ENCODE measurements around the gene TULP4.
"Not testable (repeated sequence)": the region's sequence is repeated elsewhere in the genome, so short reads cannot be mapped to it uniquely, and the experiment has no call there.

The TULP4 gene

DNA sequence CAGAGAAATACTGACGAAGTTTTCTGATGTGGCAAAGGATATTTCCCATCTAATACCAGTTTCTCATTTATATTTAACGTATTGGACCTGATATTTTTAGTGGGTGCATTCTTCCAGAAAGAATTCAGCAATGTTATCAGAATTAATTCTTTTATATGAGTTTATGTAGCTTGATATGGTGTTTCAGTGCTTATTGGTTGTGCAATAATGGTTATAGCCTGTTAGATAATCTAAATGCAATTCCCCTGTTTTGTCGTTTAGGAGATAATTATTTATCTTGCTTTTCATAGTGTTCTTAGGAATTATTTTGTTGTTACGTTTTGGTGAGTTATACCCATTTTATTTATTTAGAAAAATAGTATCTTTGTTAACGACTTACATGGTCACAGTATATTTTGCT is 196.2 kb downstream of the TULP4 start:
- DNase-seq = no peak

DNA sequence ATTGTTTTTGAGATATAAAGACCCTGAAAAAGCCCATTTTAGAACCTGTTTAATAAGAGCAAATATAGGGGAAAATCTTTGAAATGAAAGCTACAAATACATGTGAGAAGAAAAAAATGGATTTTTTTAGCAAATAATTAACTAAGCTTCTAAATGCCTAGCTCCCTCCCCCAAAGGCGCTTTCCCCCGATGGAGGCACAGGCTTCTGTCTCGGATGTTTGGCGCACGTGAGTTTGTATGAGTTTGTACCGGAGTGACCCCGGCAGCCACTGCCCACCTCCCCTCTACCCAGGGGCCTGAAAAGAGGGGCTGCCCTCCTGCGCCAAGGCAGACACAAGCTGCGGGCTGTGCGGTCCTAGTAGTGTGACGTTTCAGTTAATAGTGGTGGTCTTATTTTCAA is 197.2 kb downstream of the TULP4 start:
- no peak for DNase-seq

DNA sequence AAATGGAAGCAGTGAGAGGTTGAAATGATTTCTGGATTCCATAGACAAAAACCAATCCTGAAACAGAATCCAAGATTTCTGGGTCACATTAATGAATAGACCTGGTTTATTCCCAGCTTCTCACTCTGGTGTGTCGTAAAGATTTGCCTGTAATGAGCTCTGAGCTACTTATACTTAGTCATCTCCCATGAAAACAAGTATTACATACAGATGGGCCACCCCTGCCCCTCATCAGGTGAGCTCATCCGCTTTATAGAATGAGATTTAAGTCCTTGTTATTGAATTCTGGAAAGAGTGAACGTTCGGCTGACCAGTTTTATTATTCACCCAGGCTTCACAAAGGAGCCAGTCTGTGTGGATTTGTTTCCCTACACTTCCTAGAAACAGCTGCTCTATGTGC is 200.5 kb downstream of the TULP4 start:
- no peak for DNase-seq

DNA sequence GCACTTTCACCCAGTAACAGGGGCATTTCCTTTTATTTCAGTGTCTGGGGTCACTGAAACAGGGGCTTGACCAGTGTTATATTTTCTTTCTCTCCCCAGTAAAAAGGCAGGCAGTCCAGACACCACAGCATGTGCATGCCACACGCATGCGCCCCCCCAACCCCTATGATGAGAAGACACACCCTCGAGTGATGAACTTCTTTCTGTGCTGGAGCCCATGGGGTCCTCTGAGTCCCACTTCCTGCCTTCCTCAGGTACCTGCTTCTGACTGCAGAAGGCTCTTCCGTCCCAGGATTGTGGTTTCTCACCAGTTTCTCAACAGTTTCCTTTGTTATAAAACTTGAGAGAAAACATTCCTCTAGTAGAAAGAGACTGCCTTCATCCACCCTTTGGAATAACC is 201.9 kb downstream of the TULP4 start:
- no peak for DNase-seq

DNA sequence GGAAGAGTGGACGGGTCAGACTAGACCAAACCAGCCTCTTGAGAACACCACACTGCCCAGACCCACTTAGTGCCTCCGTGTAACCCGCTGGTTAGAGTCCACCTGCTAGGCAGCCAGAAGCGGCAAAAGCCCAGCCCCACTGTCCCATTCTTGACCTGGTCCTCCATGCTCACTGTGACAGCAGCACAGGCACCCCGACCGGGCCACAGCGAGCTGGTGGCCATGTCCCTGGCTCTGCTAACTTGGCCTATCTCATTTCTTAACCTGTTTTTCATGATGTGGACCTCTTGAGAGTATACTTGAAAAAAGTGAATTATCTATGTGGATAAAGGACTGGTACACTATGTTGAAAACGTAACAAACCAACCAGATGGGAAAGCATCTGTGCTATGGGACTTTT is 202.7 kb downstream of the TULP4 start:
- DNase-seq = no peak

DNA sequence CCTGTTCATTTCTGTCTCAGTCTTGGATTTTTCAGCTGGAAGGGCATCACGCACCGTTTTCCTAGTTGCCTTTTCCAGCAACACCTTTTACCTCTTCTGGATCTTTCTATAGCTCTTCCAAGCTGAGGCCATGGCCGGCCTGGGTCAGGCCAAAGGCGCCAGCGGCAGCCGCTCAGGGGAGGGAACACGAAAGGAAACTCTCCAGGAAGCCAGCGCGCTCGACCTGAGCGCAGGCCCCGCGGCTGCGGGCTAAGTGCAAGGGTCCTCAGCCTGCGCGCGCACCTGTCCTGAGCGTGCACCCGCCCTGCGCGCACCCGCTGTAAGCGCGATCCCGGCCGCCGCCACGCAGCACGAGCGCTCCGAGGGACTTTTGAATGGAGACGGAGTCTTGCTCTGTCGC is 203.8 kb downstream of the TULP4 start:
- DNase-seq = no peak

DNA sequence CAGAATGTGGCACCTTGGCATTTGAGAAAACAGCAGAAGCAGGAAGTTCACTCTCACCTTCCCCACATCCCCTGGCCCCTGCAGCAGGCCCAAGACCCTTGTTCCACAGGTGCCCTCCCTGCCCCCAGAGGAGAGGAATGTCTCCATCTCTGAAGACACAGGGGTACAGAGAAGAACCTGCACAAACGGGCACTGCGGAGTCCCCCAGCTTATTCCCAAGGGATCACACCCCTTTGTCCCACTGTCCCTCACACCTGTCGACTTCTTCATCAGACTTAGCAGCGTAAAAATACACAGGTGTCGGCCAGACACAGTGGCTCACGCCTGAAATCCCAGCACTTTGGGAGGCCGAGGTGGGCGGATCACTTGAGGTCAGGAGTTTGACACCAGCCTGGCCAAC is 204.8 kb downstream of the TULP4 start:
- DNase-seq = no peak

DNA sequence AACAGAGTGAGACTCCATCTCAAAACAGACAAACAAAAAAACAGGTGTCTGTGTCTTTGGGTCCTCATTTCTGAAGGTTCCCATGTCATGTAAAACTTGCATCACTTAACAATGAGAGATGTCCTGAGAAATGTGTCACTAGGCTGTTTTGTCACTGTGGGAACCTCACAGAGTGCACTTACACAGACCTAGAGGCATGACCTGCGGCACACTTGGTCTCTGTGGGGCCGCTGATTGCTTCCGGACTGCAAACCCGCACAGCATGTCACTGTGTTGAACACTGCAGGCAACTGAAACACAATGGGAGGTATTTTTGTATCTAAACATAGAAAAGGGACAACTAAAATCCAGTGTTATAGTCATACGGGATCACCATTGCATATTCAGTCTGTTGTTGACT is 205.3 kb downstream of the TULP4 start:
- DNase-seq = no peak

DNA sequence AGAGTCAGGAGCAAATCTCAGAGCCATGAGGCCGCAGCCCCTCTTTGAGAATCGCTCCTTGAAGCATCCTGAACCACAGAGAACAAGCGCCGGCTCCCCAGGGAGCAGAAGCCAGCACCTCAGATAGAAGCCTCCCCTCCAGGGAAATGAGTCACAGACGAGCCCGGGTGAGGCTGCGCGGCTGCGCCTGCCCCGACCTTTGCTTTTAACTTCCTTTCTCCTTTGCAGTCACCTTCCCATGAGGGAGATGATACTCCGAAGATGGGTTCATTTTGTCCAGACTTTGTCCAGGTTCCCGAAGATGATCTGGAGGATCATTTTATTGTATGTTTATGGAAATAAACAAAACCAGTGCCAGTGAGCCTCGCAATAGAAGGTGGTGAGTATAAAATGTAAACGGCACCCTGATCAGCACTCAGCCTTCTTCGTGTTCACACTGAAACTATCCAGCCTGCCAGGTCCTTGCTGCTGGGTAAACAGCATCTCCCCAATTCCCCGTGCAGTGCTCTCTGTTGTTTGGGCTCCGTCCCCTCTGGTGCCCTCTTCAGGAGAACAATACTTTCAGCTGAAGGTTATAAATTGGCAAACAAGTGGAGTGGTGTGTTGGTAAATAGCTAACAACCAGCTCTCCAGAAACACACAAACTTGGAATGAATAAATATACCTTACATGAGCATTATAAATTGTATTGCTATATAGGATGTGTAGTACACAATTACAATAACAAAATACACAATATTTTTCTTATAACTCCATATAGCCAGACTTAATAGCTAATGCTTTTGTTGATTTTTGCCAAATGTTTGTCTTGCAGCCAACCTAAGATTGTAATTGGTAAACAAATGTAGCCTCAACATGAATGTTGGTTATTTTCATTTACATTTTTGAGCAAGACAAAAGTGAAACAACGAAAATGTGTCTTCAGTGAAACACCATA is 206.2 kb downstream of the TULP4 start:
- DNase-seq = peak; percentile 25 to 53

DNA sequence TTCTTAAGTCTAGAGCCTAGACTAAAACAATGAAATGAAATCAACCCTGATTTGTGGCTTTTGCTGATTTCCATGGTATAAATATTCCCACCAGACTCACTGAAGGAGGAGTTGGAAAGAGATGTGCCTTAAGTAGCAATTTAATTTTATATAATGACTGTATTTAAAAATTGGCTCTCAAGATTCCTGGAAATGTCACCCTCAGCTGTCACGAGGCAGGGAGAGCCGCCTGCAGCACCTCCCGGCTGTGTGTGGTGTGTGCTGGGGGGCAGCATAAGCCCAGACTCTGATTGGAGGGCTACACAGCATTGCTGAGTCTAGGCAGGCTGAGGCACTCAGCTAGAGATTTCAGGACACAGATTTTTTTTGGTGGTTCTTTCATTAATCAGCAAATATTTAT is 207.0 kb downstream of the TULP4 start:
- no peak for DNase-seq

DNA sequence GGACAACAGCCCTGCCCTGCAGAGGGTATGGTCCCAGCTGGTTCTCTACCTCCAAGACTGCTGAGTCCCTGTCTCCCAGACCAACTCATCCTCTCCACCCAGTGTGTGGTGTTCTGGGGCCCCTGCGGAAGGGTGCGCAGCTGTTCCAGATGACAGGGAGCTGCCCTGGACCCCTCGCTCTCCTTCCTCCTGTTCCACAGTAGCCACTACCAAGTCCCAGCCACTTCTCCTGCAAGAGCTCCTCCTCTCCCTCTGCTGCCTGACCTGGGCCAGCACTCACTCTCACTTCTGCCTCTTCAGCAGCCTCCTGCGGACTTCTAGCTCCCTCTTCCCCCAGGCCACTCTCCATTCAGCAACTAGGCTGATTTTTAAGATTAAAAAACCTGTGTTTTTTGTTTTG is 207.5 kb downstream of the TULP4 start:
- DNase-seq = no peak

DNA sequence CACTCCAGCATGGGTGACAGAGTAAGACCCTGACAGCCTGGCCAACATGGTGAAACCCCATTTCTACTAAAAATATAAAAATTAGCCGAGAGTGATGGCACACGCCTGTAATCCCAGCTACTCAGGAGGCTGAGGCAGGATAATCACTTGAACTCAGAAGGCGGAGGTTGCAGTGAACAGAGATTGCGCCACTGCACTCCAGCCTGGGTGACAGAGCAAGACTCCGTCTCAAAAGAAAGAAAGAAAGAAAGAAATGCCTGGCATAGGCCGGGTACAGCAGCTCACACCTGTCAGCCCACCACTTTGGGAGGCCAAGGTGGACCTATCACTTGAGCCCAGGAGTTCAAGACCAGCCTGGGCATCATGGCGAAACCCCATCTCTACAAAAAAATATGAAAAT is 208.7 kb downstream of the TULP4 start:
- not testable (repeated sequence) for DNase-seq

DNA sequence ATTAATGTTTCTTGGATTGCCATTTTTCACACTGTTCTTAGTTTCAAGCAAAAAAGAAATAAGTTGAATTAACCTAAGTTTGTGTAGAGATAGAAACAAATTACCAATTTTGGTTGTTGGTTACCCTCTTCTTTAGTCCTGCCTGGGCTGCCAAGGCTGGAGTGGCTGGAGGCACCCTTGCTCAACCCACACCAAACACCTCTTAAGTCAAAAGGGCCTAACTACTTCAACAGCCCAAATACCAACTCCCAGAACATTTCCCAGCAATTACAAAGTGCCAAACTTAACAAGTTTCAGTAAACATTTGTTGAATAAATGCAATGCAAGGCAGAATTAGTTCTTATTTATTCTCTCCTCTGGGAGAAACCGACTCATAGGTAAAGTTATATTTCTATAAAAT is 209.5 kb downstream of the TULP4 start:
- DNase-seq = no peak

DNA sequence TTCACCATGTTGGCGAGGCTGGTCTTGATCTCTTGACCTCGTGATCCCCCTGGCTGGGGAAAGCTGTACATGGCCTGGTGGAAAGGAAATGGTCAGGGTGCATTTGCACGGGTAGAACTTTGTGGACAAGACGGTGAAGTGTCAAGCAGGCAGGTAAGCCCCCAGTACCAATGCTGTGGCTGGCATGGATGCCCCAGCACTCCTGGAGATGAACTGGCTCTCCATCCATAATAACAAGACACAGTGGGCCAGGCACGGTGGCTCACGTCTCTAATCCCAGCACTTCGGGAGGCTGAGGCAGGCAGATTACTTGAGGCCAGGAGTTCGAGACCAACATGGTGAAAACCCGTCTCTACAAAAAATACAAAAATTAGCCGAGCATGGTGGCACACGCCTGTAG is 210.4 kb downstream of the TULP4 start:
- no peak for DNase-seq

DNA sequence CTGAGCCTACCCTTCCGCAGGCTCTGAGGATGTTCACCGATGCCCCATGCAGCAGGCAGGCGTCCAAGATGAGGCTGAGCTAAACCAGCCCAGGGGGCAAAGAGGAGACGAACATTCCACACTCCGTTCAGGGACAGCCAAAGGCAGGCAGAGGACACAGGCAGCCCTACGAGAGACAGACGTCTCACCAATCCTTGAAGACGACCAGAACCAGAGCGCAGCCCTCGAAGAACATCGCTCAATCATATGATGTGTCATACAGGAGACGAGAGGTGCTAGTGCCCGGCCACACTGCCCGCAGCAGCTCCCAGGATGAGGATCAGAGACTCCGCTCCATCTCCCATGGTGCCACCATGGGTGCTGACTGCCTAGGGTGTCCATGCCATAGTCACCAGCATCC is 212.0 kb downstream of the TULP4 start:
- DNase-seq = no peak

DNA sequence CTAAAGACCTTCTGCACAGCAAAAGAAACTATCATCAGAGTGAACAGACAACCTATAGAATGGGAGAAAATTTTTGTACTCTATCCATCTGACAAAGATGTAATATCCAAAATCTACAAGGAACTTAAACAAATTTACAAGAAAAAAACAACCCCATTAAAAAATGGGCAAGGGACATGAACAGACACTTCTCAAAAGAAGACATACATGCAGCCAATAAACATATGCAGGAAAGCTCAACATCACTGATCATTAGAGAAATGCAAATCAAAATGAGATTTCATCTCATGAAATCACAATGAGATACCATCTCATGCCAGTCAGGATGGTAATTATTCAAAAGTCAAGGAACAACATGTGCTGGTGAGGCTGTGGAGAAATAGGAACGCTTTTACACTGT is 215.6 kb downstream of the TULP4 start:
- not testable (repeated sequence) for DNase-seq

DNA sequence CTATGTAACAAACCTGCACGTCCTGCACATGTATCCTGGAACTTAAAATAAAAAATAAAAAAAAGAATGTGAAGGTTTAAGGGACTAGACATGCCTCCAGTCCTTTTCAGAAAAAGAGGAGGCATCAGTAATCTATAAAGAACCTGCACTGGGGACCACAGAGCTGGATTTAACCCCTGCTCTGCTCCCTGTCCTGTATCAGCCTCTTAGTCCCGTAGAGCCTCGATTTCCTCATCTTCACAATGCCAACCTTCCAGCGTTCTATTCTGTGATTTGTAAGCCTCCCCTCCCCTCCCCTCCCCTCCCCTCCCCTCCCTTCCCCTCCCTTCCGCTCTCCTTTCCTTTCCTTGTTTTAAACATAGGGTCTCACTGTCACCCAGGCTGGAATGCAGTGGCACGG is 216.6 kb downstream of the TULP4 start:
- no peak for DNase-seq

DNA sequence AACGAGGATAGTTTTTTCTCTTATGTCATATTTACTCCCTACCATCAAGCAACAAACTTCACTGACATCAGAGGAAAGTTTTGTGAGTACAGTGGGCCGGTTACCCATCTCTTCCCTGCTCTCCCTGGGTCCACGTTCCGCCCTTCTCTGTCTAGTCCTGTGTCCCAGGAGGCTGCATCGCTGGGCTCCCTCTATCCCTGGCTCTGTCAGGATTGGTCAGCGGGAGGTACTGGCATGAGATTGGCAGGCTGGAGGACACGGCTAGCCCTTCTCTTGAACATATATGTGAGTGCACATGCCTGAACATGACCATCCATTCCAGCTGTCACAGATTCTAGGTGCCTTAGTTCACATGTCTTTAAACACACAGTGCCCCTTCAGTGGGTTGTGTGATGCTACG is 217.4 kb downstream of the TULP4 start:
- no peak for DNase-seq

DNA sequence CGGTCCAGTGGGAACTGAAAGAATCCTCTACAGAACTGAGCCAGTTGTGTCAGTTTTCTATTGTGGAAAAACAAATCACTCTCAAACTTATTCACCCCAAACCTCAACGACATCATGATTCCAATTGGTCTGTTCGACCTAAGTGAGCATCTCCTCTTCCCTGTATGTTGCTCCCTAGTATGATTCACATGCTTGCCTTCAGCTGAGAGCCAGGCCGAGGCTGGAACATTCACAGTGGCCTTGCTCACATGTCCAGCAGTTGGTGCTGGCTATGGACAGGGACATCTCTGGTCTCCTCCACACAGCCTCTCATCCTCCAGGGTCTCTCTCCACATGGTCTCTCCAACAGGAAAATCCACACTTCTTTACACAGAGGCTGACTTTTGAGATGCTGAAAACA is 219.3 kb downstream of the TULP4 start:
- no peak for DNase-seq

DNA sequence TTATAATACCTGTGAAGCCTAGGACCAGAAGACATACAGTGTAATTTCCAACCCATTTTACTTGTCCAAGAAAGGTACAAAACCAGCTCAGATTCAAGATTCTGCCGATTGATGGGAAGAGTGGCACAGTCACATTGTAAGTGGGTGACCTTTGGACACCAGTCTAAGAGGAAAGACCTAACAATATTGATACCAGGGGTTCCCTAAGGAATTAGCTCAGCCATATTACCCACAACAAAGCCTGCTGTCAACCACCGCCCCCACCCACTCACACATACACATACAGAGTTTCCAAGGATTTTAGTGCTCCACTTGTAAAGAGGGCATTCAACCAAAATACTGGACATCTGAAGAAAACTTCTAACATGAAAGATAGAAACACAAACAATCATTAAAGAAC is 219.7 kb downstream of the TULP4 start:
- no peak for DNase-seq

DNA sequence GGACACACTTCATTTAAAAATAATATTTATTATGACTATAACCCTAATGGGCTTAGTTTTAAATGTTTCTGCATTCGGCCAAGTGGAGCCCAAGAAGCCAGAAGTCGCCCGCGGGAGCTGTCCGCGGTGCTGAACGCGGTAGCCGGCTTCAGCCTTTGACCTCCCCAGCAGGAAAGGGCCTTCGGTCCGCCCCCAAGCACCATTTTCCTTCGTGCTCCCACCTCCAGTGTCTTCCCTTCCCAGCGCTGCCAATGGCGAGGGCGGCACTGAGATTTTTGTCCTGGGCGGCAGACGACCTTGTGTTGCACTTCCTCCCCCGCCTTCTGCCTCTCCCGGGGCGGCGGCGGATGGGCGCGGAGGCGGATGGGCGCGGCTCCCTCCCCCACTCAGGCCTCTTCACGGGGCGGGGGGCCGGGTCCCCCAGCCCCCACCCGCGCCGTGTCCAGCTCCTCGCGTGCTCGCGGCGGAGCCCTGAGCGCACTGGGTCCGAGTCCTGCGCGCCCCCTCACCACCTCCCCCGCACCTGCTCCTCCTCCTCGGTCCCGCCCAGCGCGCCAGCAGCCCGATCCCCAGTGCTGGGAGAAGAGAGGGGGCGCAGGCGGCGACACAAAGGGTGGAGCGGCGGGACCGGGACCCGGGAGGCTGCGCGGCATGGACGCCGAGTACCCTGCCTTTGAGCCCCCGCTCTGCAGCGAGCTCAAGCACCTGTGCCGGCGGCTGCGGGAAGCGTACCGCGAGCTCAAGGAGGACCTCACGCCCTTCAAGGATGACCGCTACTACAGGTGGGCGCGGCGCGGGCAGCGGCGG is 224.0 kb downstream of the TULP4 start:
- DNase-seq = peak; percentile 79 to 88

DNA sequence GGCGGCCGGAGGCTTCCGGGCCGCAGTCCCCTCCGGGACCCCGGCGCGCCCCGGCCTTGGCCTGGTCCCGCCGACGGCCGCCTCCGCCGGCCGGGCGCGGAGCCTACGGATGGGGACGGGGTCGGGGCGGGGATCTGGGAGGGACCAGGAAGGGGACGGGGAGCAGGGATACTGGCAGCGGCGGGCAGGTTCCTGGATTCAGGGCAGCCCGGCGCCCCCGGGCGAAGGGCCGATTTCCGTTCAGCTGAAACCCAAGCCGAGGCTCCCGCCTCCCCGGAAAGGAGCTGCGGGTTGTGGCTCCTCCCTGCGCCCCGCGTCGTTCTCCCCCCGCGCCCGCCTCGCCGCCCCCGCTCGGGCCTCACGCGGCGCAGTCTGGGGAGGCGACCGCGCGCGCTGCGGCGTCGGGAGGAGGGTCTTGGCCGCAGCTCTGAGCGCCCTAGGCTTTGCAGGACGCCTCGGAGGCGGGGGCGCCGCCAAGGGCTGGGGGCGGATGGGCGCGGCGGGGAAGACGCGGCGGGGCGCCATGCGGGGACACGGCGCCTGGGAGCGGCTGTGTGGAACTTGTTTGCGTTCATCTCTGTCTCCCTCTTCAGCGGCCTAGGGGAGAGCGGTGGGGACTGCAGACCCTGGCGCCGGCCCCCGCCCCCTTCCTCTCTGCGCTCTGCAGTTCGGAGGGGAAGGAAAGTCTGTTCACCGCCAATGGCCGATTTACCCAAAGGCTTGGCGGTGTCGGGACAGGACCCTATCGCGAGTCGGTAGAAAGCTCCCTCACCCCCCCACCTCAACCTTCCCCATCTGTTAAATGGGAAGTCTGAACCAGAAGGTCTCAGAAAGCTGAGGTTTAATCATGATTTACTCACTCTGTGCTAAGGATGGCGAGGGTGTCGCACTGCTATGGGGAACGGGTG is 224.9 kb downstream of the TULP4 start:
- peak in 1 of 2 donors; percentile 29 for DNase-seq

DNA sequence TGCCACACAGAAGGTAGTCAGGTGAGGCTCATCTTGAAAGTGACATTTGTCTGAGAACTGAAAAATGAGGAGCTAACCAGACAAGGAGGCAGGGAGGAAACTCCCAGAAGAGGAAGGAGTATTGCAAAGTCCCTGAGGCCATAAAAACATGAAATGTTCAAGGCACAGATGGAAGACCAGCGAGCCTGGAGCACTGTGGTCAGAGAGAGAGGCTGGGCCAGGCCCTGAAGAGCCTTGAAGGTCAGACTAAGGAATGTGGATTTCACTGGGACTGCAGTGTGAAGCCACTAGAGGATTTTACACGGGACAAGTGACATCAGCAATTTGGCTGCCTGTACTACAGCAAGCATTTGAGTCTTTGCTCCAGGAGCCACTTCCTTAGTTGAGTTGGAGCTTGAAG is 226.5 kb downstream of the TULP4 start:
- DNase-seq = no peak
